Stimulated activated CD4-positive, alpha-beta T cell treated with anti-CD3 and anti-CD28 coated beads, Interleukin-2, amount 100 ng/mL, for 4 hours (primary cell): ENCODE measurements around the gene KRTAP5-2.

Experiments
- DNase-seq: peaks from one replicate; pipeline ENCODE4 v3.0.0-alpha.2; 2020; ENCODE audit warnings: low read depth

Gene KRTAP5-2

GRCh38 chr11:1567721-1568100 lies 30.4 kb downstream of the KRTAP5-2 start:
- no peak for DNase-seq

DNA sequence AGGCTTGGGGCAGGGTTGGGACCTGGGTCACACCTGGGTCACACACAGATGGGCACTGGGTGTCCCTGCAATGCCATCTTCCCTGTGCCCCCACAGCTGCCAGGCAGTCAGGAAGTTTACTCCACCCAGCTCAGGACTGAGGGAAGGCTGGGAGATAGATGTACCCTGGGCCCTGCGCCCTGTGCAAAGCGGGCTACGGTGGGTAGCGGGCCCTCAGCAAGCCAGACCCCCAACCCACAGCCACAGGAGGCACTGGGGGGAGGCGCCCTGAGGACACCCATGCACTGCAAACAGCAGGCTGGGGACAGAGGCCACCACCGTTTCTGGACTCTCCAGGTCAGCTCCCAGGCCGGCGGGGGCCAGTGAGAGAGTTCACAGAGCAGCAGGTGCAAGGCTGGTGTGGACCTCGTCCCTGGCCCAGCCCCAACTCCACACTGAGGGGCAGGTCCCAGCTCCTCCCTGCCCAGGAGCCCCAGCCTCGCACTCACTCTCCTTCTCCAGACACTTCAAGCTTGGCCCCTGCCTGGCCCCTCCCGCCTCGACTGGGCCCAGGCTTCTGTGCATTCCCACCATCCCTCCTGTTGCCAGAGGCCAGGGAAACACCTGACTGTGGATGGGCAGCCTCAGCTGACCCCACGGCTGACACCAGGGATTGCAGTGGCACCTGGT lies 30.9 kb downstream of the KRTAP5-2 start:
- DNase-seq = no peak

DNA sequence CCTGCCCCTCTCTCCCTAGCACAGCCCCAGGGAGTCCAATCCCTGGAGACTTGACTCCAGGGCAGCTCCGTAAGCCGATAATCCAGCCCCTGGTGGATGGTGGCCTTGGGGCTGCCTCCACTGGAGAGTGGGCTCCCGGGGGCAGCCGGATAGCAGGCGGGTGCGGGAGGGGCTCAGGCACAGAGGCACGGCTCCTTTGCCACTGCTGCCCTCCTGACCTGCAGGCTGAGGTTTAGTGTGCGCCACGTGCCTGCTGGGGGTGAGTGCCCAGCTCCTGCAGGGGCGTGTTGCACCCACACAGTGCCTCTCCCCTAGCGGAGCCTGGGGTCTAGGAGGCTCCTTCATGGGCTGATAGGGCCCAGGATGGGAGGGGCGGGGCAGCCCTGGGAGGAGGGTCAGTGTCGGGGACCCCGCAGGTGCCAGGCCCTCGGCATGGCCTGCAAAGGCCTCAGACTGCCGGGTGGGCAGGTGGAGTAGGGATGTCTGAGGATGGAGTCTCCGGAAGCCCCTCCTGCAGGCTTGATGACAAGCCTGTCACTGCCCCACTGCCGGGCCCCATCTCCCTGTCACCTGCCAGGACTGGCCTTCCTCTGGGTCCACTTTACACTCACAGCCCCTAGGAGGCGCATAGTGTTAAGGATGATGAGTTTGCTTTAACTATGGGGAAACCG lies 31.6 kb downstream of the KRTAP5-2 start:
- DNase-seq = no peak

GRCh38 chr11:1565904-1566247 lies 32.2 kb downstream of the KRTAP5-2 start:
- no peak for DNase-seq

- no peak for DNase-seq
Observed at GRCh38 chr11:1565173-1565903, 32.8 kb downstream of the KRTAP5-2 start.

DNA sequence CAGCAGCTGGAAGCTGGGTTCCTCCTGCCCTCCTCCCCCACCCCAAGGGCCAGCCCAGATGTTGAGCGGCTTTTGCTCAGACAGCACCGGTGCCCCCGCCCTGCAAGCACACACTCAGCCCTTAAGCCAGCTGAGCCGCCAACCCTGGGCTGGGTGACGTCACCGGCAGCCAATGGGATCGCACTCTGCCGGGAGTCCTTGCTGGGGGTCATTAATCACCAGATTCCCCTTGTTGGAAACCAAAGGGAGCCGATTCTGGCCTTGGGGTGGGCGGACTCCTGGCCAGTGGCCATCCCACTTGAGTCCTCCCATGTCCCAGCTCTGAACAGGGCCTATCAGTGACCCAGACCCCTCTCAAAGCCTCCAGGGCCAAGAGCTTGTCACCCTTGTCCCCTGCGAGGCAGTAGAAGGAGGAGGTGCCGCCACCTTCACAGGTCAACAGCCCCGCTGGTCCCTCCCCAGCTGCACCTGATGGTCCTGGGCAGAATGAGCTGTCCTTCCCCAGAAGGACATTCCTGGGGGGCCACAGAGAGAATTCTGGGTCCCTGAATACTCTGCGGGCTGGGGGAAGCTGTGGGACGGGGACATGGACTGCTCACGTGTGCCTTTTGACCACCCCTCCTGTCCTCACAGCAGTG lies 33.4 kb downstream of the KRTAP5-2 start:
- DNase-seq = no peak

- no peak for DNase-seq
Observed at GRCh38 chr11:1563697-1564534, 34.2 kb downstream of the KRTAP5-2 start.

DNA sequence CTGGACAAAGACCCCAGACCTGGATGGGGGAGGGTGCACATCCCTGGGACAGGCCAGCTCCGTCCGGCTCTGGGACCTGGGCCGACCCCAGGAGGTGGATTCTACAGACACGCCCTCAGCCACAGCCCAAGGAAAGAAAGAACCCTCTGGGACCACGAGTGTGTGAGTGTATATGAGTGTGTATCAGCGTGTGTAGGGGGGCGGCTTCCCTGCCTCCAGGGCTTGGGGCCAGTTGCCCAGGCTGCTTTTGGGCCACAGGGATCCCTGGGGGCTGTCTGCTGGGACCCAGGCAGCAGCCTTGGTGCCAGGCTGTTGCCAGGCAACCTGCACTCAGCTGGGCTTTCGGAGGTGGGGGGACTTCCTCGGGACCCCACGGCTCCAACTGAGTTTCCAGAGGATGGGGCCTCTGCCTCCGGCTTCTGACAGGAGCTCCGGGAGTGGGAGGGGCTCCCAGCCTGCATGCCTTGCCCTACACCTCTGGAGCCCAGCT lies 34.9 kb downstream of the KRTAP5-2 start:
- no peak for DNase-seq

DNA sequence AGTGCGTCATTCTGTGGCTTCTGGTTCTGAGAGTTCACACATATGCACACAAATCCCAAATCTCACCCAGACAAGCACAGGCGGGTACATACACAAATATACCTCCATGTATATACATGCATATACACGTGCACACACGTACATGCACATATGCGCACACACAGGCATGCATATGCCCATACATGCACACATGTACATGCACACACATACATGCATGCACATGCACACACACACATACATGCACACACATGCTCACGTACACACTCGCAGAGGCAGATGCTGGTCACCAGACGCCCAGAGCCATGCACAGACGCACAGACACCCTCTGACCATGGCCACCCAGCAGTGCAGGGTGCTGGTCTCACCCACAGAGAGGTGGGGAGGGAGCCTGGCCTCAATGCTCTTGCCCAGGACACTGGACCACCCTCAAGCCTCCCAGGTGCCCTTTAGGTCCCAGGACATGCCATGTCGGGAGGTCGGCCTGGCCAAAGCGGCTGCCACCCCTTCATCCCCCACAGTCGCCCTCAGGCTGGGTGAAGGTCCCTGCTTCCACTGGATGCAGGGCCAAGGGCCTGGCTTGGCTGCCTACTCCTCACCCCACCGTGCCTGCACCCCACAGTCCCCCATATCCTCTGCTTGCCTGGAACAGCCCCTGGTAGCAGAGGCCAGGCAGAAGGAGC lies 35.5 kb downstream of the KRTAP5-2 start:
- DNase-seq = no peak

DNA sequence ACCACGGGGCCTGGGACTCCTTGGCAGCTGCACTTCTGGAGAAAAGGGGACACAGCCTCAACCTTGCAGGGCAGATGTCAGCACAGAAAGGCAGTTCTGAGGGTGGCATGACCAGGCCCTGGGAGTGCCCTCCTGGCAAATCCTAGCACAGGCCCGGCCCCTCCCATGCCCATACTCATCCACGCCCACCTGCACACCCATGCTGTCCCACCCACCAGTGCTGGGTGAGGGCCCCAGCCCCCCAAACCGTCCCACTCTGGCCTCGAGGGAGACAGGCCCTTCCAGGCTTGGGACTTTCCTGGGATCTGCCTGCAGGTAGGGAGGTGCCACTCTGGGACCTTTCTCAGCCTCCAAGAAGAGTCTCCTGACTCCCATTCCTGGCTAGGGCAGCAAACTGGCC lies 36.1 kb downstream of the KRTAP5-2 start:
- DNase-seq = no peak

GRCh38 chr11:1561266-1561665 lies 36.8 kb downstream of the KRTAP5-2 start:
- no peak for DNase-seq

DNA sequence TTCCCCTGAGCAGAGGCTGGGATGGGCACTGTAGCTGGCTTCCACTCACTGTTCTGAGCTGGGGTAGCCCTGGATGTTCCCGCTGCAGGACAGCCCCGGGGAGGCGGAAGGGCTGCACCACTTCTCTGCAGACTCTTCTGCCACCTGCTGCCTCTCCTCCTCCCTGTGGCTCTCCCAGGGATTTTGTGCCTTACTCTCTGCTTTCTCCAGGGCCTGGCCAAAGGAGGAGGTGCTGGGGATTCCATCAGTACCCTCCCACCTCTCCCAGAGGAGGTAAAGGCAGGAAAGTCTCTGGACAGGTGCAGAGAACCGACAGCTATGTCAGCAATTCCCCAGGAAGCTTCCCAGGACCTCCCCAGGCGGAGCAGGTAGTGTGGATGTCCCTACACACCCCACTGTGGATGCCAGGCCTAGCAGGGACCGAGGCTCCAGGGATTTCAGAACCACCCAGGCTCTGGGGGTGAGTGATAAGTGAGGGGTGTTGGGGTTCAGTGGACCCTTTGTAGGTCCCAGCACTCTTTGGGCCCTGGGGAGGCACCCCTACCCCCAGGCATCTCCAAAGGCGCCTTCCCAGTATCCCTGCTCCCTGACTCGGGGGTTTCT lies 37.3 kb downstream of the KRTAP5-2 start:
- DNase-seq = no peak

GRCh38 chr11:1560002-1560648 lies 38.0 kb downstream of the KRTAP5-2 start:
- no peak for DNase-seq

DNA sequence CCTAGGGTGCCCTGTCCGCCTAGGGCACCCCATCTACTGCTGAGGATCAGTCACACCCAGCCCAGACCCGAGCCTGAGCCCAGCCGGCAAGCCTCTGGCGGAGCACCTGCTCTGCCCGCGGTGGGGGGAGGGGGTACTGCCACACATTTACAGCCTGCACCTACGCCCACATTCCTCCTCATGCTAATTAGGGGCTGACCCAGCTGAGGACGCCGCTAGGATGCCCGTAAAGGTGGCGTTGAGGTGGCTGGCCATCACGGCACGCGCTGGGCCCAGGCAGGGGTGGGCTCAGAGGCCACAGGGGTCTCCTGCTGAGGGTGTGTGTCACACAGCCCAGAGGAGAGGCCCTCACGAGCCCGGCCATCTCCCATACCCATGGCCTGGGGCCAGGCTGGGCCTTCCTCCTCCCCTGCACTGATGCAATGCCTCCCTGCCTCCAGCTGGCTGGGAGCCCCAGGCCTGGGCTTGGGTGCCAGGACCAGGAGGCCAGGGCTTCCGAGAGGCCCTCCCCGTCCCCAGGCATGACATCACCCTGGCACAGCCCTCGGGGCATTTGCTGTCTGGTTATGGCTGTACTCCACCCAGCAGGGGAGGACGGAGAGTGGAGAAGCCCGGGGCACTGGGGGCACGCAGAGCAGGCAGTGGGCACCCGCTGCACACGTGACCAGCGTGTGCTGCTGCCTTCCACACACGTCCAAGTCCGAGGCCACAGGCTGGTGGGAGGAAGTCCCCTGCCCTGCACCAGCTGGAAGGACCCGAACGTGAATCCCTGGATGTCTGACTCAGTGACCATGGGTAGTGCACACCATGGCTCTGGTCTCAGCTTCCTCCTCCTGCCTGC lies 38.8 kb downstream of the KRTAP5-2 start:
- DNase-seq = no peak

DNA sequence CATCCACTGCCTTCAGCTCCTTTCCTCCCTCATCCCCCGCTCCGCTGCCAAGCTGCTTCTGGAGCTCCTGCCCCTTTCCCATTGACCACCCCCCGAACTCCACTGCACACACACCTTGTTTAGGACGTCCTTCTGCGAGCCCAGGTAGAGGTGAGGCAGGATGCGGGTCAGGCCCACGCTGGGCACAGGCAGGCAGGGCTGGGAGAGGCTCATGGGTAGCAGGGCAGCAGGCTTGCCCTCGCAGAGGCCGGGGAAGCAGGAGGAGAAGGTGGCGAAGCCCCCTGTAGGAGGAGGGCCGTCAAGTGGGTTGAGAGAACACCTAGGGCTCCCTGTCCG lies 39.4 kb downstream of the KRTAP5-2 start:
- no peak for DNase-seq

GRCh38 chr11:1557904-1558774 lies 40.0 kb downstream of the KRTAP5-2 start:
- DNase-seq = no peak

GRCh38 chr11:1557051-1557884 lies 40.8 kb downstream of the KRTAP5-2 start:
- no peak for DNase-seq
